ENCODE measurements around the gene TOPAZ1. TPM values are rescaled to one million over a fixed set of nuclear protein-coding genes. Genes with fewer than 3 reads are reported as not detected.

The TOPAZ1 gene
- total RNA-seq, 1 experiment from 2014 or later: not detected

GRCh38 chr3:44326515-44326914, 84.8 kb downstream of the TOPAZ1 start:
- no peak overlapping the region for H3K23ac ChIP-seq (ENCODE audit: insufficient read length, low read depth, low read length)
- H2BK5ac ChIP-seq (ENCODE audit: insufficient read length, low read length): no peak overlapping the region
- no peaks in the 10 kb centered on the region for H3K79me1 ChIP-seq (ENCODE audit: insufficient read depth, low read depth, low read length, poor library complexity, severe bottlenecking)
- H2BK20ac ChIP-seq (ENCODE audit: low read depth, low read length, poor library complexity, severe bottlenecking): no peak overlapping the region
- no peak for TF ChIP-seq CTCF (conservative IDR thresholded peaks at IDR 0.05)
- H3K79me2 ChIP-seq (ENCODE audit: insufficient read depth, low read length): no peaks in the 10 kb centered on the region
- no peak overlapping the region for H2BK12ac ChIP-seq (ENCODE audit: insufficient read length, low read depth, low read length)
- no peak overlapping the region for H4K91ac ChIP-seq (ENCODE audit: insufficient read length, low read depth, low read length)
- H4K20me1 ChIP-seq (ENCODE audit: control insufficient read depth, insufficient read depth, insufficient read length): no peaks in the 10 kb centered on the region
- DNase-seq: no peak
- H3K27ac ChIP-seq (ENCODE audit: insufficient read length, low read depth, low read length): no peak overlapping the region
- H3K23me2 ChIP-seq (ENCODE audit: insufficient read length, low read depth, low read length, poor library complexity, severe bottlenecking): no peaks in the 10 kb centered on the region
- Mint-ChIP-seq H3K27ac (no peak overlapping the region), H3K4me1 (peaks cover 4 to 5% of the 10 kb centered on the region in 2 experiments), H3K9me3 (no peaks in the 10 kb centered on the region), H3K36me3 (ENCODE audit: insufficient read depth in 1 of 3, low read depth in 3 of 3) (no peaks in the 10 kb centered on the region), H3K4me3 (no peak overlapping the region), H3K27me3 (ENCODE audit: low read depth) (no peaks in the 10 kb centered on the region; the same call in 1 of the 2 replicates)
- no peak overlapping the region for H4K5ac ChIP-seq (ENCODE audit: insufficient read length, low read depth, low read length)
- H3K27me3 ChIP-seq (ENCODE audit: insufficient read depth, low read length): no peaks in the 10 kb centered on the region
- H3K4ac ChIP-seq (ENCODE audit: low read depth, low read length): no peak overlapping the region
- H3T11ph ChIP-seq (ENCODE audit: low read length): no peak overlapping the region
- no peak overlapping the region for H4K8ac ChIP-seq (replicated peaks; ENCODE audit: insufficient read length, low read depth, low read length)
- H3K14ac ChIP-seq (ENCODE audit: insufficient read depth, low read length): no peak overlapping the region
- no peak overlapping the region for H3K18ac ChIP-seq (ENCODE audit: insufficient read length, low read depth, low read length)
- no peak overlapping the region for H2BK15ac ChIP-seq (ENCODE audit: low read depth, low read length)
- no peak overlapping the region for H3K4me2 ChIP-seq (ENCODE audit: insufficient read depth, insufficient read length, low read length)
- H3K4me1 ChIP-seq (ENCODE audit: insufficient read depth, low read length): no peaks in the 10 kb centered on the region
- no peak overlapping the region for H3K56ac ChIP-seq (ENCODE audit: insufficient read length, low read depth, low read length)
- no peaks in the 10 kb centered on the region for H3K9me3 ChIP-seq (ENCODE audit: control insufficient read depth, low read depth, low read length)
- no peak overlapping the region for H2AK5ac ChIP-seq (ENCODE audit: insufficient read length, low read length)
- no peak overlapping the region for H2BK120ac ChIP-seq (ENCODE audit: low read depth, low read length, poor library complexity, severe bottlenecking)
- WGBS (ENCODE audit: extremely low coverage, insufficient read length, low lambda C conversion rate): no CpG with 5 or more reads among the region's 3 CpGs
- H2AFZ ChIP-seq (ENCODE audit: low read length): no peak overlapping the region
- no peak overlapping the region for H3K9ac ChIP-seq (ENCODE audit: extremely low read depth, insufficient read length, low read length)
